OCI-LY1 (cell line): ENCODE results near the gene ABCB10.

Experiments used
- H2AFZ ChIP-seq: fragments of 200-600 bp; sonication (generic), shearing (Covaris generic); 2 replicates; pipeline ENCODE4 v1.6.0; 2014; ENCODE audit warnings: antibody characterized with exemption, mild to moderate bottlenecking, low read length
- H3F3A ChIP-seq: fragments of 200-600 bp; sonication (generic), shearing (Covaris generic); 2 replicates; pipeline ENCODE4 v1.6.0; 2014; ENCODE audit warnings: mild to moderate bottlenecking, antibody characterized with exemption, low read length, moderate library complexity; ENCODE audit not compliant: insufficient read depth
- H3K27ac ChIP-seq: fragments of 200-600 bp; sonication (generic); 2 replicates; pipeline ENCODE4 v1.5.1; 2014; ENCODE audit warnings: low read length, mixed run types, mild to moderate bottlenecking, low read depth; ENCODE audit not compliant: poor library complexity, severe bottlenecking
- H3K27me3 ChIP-seq: fragments of 200-600 bp; sonication (generic); 2 replicates; pipeline ENCODE4 v1.6.0; 2014; ENCODE audit warnings: antibody characterized with exemption, mild to moderate bottlenecking, low read length, moderate library complexity; ENCODE audit not compliant: insufficient read depth
- H3K36me3 ChIP-seq: fragments of 200-600 bp; sonication (generic); 2 replicates; pipeline ENCODE4 v1.6.1; 2014; ENCODE audit warnings: mild to moderate bottlenecking, antibody characterized with exemption, low read length, moderate library complexity, mixed read lengths; ENCODE audit not compliant: insufficient read depth
- H3K4me1 ChIP-seq: fragments of 200-600 bp; sonication (generic); 2 replicates; pipeline ENCODE4 v1.5.1; 2014; ENCODE audit warnings: mild to moderate bottlenecking, low read length, moderate library complexity; ENCODE audit not compliant: insufficient read depth, severe bottlenecking
- H3K4me2 ChIP-seq: fragments of 200-600 bp; sonication (generic), shearing (Covaris generic); 2 replicates; pipeline ENCODE4 v1.6.1; 2014; ENCODE audit warnings: low read length
- H3K4me3 ChIP-seq: fragments of 200-600 bp; sonication (generic); 2 replicates; pipeline ENCODE4 v1.5.1; 2014; ENCODE audit warnings: low read length, low read depth, mild to moderate bottlenecking, mixed read lengths; ENCODE audit not compliant: poor library complexity, severe bottlenecking
- H3K79me2 ChIP-seq: fragments of 200-600 bp; shearing (Covaris generic); 2 replicates; pipeline ENCODE4 v1.6.1; 2016; ENCODE audit warnings: mixed run types, low read length, mixed read lengths; ENCODE audit not compliant: insufficient read depth
- H3K9ac ChIP-seq: fragments of 200-600 bp; sonication (generic), shearing (Covaris generic); 2 replicates; pipeline ENCODE4 v1.6.1; 2014; ENCODE audit warnings: mild to moderate bottlenecking, low read length, mixed read lengths
- H3K9me2 ChIP-seq: fragments of 200-600 bp; sonication (generic), shearing (Covaris generic); 2 replicates; pipeline ENCODE4 v1.6.1; 2014; ENCODE audit warnings: low read depth, mild to moderate bottlenecking, low read length, mixed read lengths
- H3K9me3 ChIP-seq: fragments of 200-600 bp; shearing (Covaris generic); 2 replicates; pipeline ENCODE4 v1.6.1; 2014; ENCODE audit warnings: low read length, mixed read lengths
- H4K20me1 ChIP-seq: fragments of 200-600 bp; sonication (generic), shearing (Covaris generic); 2 replicates; pipeline ENCODE4 v1.6.0; 2016; ENCODE audit warnings: mild to moderate bottlenecking, low read length; ENCODE audit not compliant: insufficient read depth
- EZH2 ChIP-seq: fragments of 200-600 bp; sonication (generic), shearing (Covaris generic); IDR thresholded peaks from 2 replicates; pipeline ENCODE4 v1.8.0; 2017; ENCODE audit warnings: borderline replicate concordance, mixed run types, mild to moderate bottlenecking, antibody characterized with exemption, low read length, moderate library complexity, mixed read lengths
- TF ChIP-seq, protein P1 (sequence below): fragments of 200-600 bp; sonication (generic), shearing (Covaris generic); IDR thresholded peaks from 2 replicates; pipeline ENCODE4 v1.5.1; 2017; ENCODE audit warnings: mild to moderate bottlenecking, antibody characterized with exemption, low read length, moderate library complexity, mixed read lengths

The ABCB10 gene

DNA sequence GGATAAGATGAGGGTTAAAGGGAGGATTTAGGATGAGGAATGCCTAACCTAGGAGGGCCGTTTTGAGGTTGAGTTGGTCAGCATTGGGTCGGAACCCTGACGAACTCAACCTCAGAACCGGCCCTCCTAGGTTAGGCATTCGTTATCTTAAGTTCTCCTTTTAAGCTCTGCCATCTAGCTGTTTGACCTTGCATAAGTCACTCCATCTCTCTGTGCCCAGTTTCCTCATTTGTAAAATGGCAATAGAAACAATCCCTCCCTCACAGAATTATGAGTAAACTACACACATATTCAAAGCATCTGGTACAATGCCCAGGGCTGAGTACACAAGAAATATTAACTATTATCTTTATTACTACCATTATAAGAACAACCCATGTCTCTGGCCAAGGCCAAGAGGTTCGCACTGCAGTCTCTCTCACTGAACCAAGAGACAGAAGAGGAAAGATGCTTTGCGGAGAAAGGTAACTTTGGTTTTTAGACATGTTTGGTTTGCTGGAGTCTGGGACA is 4.8 kb downstream of the ABCB10 start:
- no peaks in the 10 kb centered on the region for H4K20me1 ChIP-seq
- peaks cover 26% of the 10 kb centered on the region for H3K4me1 ChIP-seq
- no peak overlapping the region for H3K9ac ChIP-seq
- H3K9me2 ChIP-seq: no peaks in the 10 kb centered on the region
- no peaks in the 10 kb centered on the region for H3K27me3 ChIP-seq
- no peak overlapping the region for H3K27ac ChIP-seq
- TF ChIP-seq, protein P1, sequence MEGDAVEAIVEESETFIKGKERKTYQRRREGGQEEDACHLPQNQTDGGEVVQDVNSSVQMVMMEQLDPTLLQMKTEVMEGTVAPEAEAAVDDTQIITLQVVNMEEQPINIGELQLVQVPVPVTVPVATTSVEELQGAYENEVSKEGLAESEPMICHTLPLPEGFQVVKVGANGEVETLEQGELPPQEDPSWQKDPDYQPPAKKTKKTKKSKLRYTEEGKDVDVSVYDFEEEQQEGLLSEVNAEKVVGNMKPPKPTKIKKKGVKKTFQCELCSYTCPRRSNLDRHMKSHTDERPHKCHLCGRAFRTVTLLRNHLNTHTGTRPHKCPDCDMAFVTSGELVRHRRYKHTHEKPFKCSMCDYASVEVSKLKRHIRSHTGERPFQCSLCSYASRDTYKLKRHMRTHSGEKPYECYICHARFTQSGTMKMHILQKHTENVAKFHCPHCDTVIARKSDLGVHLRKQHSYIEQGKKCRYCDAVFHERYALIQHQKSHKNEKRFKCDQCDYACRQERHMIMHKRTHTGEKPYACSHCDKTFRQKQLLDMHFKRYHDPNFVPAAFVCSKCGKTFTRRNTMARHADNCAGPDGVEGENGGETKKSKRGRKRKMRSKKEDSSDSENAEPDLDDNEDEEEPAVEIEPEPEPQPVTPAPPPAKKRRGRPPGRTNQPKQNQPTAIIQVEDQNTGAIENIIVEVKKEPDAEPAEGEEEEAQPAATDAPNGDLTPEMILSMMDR: no peak
- no peak for TF ChIP-seq EZH2
- no peaks in the 10 kb centered on the region for H3F3A ChIP-seq
- H2AFZ ChIP-seq: no peak overlapping the region
- no peak overlapping the region for H3K4me3 ChIP-seq
- peaks cover 5% of the 10 kb centered on the region; the same call in 1 of the 2 replicates for H3K36me3 ChIP-seq
- no peaks in the 10 kb centered on the region for H3K9me3 ChIP-seq
- H3K79me2 ChIP-seq: no peaks in the 10 kb centered on the region
- no peak overlapping the region for H3K4me2 ChIP-seq

DNA sequence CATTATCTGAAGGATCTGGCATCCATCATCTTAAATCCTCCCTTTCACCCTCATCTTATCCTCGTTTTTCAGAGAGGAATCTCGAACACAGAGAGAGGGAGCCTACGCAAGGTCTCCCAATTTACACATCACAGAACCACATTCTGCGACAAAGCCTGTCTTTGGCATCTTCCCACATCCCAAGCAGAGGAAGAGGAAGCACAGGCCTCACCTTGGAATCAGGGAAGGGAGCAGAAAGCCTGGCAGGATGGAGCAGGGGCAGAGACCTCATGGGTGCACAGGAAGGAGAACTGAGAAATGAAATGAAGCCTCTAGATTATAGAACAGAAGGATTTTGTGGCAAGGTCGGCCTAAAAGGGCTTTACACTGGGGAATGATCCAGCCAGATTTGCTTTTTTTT is 5.8 kb downstream of the ABCB10 start:
- no peaks in the 10 kb centered on the region for H4K20me1 ChIP-seq
- H3K9ac ChIP-seq: no peak overlapping the region
- no peak overlapping the region for H2AFZ ChIP-seq
- no peak overlapping the region for H3K4me2 ChIP-seq
- no peak overlapping the region for H3K27ac ChIP-seq
- H3K9me3 ChIP-seq: no peaks in the 10 kb centered on the region
- peaks cover 5% of the 10 kb centered on the region; the same call in 1 of the 2 replicates for H3K36me3 ChIP-seq
- TF ChIP-seq EZH2: no peak
- TF ChIP-seq, protein P1: no peak
- H3K27me3 ChIP-seq: no peaks in the 10 kb centered on the region
- no peaks in the 10 kb centered on the region for H3K79me2 ChIP-seq
- peaks cover 25% of the 10 kb centered on the region for H3K4me1 ChIP-seq
- H3K4me3 ChIP-seq: no peak overlapping the region
- H3F3A ChIP-seq: no peaks in the 10 kb centered on the region
- H3K9me2 ChIP-seq: no peaks in the 10 kb centered on the region

DNA sequence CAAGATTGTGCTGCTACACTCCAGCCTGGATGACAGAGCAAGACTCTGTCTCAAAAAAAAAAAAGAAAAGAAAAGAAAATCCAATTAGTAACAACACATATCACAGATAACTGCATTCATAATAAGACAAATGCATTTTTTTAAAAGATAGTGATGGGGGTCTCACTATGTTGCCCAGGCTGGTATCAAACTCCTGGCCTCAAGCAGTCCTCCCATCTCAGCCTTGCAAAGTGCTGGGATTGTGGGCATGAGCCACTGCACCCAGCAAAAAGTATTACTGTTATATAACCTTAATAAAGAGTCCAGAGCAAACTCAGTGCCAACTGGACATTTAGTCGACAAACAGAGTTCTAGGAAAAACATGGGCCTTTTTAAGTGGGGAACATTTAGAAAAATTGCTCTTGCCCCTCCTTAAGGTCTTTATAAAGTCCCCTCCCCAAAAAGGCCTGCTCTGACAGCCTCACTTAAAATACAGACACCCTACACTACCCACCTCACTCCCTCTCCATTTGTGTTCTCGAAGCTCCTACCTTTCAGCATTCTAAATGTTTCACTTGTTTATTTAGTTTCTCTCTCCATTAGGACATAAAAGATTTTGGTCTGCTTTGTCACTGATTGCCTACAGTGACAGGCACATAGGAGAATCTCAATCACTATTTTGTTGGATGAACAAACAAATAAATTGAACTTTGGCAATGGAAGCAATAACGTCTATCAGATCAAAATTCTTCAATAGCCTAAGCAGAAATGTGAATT is 7.5 kb downstream of the ABCB10 start:
- H3K4me2 ChIP-seq: no peak overlapping the region
- no peaks in the 10 kb centered on the region for H3K79me2 ChIP-seq
- no peak overlapping the region for H3K9ac ChIP-seq
- no peak overlapping the region for H3K4me3 ChIP-seq
- no peak overlapping the region for H3K27ac ChIP-seq
- peaks cover 7% of the 10 kb centered on the region for H3K4me1 ChIP-seq
- H3F3A ChIP-seq: no peaks in the 10 kb centered on the region
- H3K9me2 ChIP-seq: no peaks in the 10 kb centered on the region
- H3K9me3 ChIP-seq: no peaks in the 10 kb centered on the region
- H4K20me1 ChIP-seq: no peaks in the 10 kb centered on the region
- TF ChIP-seq EZH2: no peak
- TF ChIP-seq, protein P1: no peak
- no peaks in the 10 kb centered on the region for H3K27me3 ChIP-seq
- H3K36me3 ChIP-seq: peaks cover 12% of the 10 kb centered on the region; the same call in 1 of the 2 replicates
- H2AFZ ChIP-seq: no peak overlapping the region
